ENCODE measurements around the gene SMAD3.

DNA sequence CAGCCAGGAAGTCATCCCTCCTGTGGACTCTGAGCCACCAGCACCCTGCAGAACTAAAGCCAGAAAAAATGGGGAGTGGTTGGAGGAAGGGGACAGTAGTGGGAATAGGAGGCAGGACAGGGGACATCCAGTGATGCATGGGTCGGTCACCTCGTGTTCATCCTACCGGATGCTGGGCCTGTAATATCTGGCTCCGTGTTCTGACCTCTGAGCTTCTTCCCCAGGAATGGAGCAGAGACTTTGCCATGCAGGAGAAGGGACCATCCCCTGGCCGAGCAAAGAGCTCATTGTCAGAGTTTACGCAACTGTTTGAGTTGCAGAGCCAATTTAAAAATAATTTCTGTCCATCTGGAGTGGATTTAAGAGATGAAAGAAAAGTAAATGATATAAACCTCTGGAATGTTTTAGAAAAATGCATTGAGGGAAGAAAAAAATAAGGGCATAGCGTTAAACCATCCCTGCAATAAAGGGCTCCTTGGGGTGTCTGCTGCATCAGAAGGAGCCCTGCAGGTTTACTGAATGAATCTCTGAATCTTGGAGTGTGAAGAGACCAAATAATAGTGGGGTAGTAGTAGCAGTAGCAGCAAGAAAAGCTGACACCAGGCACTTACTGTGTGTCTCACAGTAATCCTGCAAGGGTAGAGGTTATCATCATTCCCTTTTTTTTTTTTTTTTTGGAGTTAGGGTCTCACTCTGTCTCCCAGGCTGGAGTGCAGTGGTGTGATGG, 118.2 kb downstream of the SMAD3 start:
- TF ChIP-seq, protein P1, sequence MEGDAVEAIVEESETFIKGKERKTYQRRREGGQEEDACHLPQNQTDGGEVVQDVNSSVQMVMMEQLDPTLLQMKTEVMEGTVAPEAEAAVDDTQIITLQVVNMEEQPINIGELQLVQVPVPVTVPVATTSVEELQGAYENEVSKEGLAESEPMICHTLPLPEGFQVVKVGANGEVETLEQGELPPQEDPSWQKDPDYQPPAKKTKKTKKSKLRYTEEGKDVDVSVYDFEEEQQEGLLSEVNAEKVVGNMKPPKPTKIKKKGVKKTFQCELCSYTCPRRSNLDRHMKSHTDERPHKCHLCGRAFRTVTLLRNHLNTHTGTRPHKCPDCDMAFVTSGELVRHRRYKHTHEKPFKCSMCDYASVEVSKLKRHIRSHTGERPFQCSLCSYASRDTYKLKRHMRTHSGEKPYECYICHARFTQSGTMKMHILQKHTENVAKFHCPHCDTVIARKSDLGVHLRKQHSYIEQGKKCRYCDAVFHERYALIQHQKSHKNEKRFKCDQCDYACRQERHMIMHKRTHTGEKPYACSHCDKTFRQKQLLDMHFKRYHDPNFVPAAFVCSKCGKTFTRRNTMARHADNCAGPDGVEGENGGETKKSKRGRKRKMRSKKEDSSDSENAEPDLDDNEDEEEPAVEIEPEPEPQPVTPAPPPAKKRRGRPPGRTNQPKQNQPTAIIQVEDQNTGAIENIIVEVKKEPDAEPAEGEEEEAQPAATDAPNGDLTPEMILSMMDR (IDR thresholded peaks at IDR 0.05): no peak
- no peak for TF ChIP-seq EZH2phosphoT487 (IDR thresholded peaks at IDR 0.05)
- TF ChIP-seq EZH2 (IDR thresholded peaks at IDR 0.05): no peak
